GM23248 (cell line): ENCODE results near the gene EEF2K.

ENCODE experiments used
- EZH2 ChIP-seq: fragments of 200-600 bp; sonication (generic); IDR thresholded peaks from 2 replicates; pipeline ENCODE4 v1.6.1; 2018; ENCODE audit warnings: antibody characterized with exemption, mild to moderate bottlenecking; ENCODE audit not compliant: insufficient read depth, poor library complexity, severe bottlenecking
- EZH2phosphoT487 ChIP-seq: fragments of 200-600 bp; sonication (generic); IDR thresholded peaks from 2 replicates; pipeline ENCODE4 v1.6.1; 2018; ENCODE audit warnings: antibody characterized with exemption, moderate library complexity, mild to moderate bottlenecking, low read depth; ENCODE audit not compliant: insufficient read depth

GRCh38 chr16:22165508-22166285 is 40.4 kb upstream of the EEF2K start:
- TF ChIP-seq EZH2 (no peak), EZH2phosphoT487 (no peak)
